ENCODE data around the gene VSIG10L.

Gene VSIG10L

GRCh38 chr19:51338563-51339312 lies 3.2 kb downstream of the VSIG10L start:
- DNase-seq (ENCODE audit: low read depth), result peak; percentile 74

- DNase-seq (ENCODE audit: low read depth), result no peak
These were observed 3.9 kb downstream of the VSIG10L start for GRCh38 chr19:51337861-51338562.

DNA sequence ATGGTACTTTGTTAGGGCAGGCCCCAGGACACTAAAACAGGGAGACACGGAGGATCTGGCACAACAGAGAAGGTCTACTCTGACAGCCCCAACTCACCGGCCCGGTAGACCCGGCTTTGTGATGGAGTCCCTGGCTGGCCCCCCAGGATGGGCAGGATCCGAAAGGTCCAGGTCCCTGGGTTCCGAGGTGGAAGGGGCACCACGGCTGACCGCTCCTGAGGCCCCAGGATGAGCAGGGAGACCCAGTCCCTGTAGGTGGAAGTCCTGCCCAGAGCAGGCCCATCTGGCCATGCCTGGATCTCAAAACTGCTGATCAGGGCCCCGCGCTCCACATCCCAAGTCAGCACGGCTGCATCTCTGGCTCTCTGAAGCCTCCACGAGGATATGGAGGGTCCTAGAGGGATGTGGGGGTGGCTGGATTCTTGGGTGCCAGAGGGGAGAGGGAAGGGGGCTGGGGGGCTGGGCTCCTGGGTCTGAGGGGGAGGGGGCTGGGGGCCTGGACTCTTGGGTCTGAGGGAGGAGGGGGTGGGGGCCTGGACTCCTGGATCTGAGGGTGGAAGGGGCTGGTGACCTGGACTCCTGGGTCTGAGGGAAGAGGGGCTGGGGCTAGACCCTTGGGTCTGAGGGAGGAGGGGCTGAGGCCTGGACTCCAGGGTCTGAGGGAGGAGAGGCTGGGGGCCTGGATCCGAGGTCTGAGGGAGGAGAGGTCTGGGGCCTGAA lies 4.6 kb downstream of the VSIG10L start:
- no peak for DNase-seq (ENCODE audit: low read depth)

GRCh38 chr19:51333836-51334460 lies 8.0 kb downstream of the VSIG10L start:
- no peak for DNase-seq (ENCODE audit: low read depth)

GRCh38 chr19:51331716-51332115 lies 10.2 kb downstream of the VSIG10L start:
- no peak for DNase-seq (ENCODE audit: low read depth)

DNA sequence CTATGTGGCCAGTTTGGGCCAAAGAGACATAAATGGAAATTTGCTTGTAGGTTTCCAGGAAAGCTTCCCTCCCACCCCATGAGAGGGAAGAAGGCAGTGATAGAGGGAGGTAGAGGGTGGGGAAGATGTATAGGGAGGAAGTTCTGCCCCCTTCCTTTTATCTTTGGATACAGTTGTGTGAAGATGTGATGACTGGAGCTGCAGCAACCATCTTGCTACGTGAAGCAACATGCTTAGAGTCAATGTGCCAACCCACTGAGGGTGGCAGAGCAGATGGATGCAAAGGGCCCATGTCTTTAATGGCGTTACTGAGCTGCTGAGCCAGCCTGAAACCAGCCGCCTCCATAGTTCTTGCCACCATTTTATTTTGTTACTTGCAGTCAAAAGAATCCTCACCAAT lies 10.7 kb downstream of the VSIG10L start:
- no peak for DNase-seq (ENCODE audit: low read depth)

GRCh38 chr19:51330366-51330765 lies 11.6 kb downstream of the VSIG10L start:
- no peak for DNase-seq (ENCODE audit: low read depth)

- no peak for DNase-seq (ENCODE audit: low read depth)
These were observed 12.5 kb downstream of the VSIG10L start for GRCh38 chr19:51329411-51329810.

- peak; percentile 29 for DNase-seq (ENCODE audit: low read depth)
These were observed 14.6 kb downstream of the VSIG10L start for GRCh38 chr19:51327066-51328001.

GRCh38 chr19:51326216-51327065 lies 15.5 kb downstream of the VSIG10L start:
- DNase-seq (ENCODE audit: low read depth), result no peak

DNA sequence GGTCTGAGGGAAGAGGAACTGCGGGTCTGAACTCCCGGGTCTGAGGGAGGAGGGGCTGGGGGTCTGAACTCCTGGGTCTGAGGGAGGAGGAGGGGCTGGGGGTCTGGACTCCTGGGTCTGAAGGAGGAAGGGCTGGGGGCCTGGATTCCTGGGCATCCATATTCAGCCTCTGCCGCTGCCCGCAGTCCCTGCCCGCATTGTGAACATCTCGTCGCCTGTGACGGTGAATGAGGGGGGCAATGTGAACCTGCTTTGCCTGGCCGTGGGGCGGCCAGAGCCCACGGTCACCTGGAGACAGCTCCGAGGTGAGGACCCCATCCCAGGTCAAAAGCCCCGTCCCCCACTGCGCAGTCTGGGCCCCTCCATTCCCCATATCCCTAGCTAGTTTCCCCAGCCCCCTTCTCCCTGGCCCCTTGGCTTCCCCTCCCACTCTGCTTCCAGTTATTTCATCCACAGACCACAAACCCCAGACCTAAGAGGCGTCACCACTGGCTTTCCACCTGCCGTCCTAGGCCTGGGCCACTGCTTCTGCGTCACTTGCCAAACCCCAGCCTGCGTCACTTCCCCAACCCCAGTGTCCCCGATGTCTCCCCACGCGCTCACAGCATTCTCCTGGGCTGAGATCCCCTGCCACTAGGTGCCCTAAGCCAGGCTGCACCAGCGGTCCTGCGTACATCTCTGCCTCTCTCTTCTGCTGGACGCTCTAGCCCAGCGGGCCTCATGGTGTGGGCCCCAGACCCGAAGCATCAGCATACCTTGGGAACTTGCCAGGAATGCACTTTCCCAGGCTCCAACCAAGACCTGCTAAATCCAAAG lies 16.6 kb downstream of the VSIG10L start:
- no peak for DNase-seq (ENCODE audit: low read depth)

DNA sequence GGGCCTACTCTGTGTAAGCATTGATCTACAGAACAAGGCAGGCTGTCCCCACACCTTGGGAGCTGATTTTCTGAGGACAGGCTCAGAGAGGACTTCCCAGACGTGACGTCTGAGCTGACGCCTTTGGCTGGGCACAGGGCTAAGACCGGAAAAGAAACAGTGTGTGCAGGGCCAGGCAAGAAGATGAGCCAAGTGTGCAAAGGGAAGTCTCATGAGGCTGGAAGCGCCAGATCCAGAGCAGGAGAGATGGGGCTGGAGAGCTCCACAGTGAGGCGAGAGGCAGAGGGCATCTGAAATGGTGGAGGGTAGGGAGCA lies 17.8 kb downstream of the VSIG10L start:
- no peak for DNase-seq (ENCODE audit: low read depth)

DNA sequence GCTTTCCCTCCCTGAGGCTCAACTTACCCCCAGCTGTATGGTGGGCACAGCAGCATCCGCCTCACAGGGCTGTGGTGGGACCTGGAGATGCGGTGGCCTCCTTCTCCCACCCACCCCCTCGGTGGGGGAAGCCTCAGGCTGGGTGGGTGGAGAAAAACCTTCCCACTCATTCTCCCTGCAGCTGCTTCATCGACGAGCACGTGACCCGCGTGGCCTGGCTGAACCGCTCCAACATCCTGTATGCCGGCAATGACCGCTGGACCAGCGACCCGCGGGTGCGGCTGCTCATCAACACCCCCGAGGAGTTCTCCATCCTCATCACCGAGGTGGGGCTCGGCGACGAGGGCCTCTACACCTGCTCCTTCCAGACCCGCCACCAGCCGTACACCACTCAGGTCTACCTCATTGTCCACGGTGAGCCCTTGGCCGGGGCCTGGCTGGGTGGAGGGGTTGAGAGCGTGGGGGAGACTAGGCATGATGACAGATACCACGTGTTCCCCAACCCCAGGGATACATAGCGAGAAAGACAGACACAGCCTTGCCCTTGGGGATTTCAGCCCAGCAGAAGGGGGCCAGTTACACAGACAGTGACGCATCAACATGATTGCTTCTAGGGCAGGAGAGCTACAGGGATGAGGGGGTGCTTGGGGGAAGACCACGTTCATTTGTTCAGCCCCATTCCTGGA lies 18.3 kb downstream of the VSIG10L start:
- no peak for DNase-seq (ENCODE audit: low read depth)

DNA sequence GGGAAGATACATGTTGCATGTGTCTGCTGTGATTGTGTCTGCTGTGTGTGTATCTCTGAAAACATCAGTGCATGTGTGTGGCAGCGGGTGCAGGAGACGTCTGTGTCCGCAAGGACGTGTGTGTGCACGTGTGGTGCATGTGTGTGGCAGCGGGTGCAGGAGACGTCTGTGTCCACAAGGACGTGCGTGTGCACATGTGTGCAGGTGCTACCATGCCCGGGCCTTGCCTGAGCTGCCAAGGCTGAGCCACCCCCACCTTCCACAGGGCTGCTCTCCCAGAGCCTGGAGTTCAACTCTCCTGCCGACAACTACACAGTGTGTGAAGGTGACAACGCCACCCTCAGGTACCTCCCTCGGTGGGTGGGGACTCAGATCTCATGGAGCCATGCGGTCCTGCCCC lies 20.1 kb downstream of the VSIG10L start:
- no peak for DNase-seq (ENCODE audit: low read depth)

DNA sequence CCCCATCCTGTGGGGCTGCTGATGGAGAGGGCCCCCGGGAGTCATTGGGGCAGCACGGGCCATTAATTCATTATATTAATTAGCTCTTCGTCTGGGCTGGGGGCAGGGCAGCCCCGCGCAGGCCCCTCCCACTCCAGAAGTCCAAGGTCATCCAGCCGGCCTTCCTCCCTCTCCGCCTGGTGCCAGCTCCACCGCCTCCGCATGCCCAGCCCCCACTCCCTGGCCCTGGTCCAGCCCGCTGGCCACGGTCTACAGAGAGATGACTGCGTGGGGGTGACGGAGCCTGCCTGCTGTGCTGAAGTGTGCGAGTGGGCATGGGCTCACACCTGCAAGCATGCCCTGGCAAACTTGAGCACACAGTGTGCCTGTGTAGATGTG lies 21.7 kb downstream of the VSIG10L start:
- DNase-seq (ENCODE audit: low read depth), result no peak

DNA sequence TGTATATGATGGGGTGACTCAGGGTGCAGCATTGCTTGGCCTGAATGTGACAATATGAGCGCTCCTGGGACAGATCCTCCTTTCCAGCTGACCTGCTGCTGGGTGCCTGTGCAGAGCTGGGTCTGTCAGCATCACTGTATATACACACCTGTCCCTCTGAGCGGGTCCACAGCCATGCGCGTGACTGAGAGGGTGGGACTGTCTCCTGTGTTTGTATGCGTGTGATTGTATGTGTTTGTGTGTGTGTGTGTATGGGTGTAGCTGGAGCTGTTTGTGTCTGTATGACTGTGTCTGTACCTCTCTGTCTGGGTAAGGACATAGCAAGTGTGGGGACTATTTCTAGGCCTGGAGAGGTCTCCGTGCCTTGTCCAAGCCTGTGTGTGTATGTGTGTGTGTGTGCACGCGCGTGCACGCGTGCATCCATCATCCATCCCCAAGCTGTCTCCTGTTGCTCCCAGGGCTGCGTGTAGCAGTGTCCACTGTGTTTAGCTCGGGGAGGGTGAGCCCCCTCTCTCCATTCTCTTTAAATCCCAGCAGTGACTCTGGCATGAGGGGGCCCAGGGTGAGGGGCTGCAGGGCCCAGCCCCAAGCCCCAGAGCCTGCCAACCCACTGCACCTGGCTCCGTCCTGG lies 22.2 kb downstream of the VSIG10L start:
- no peak for DNase-seq (ENCODE audit: low read depth)

- no peak for DNase-seq (ENCODE audit: low read depth)
These were observed 23.0 kb downstream of the VSIG10L start for GRCh38 chr19:51318687-51319648.

Measured in T follicular helper cell (primary cell).